AG04450 (cell line): ENCODE data around the gene SHISA4. TPM values are rescaled to one million over a fixed set of nuclear protein-coding genes. Genes with fewer than 3 reads are reported as not detected.

Experiments
- CTCF ChIA-PET: fragments of 300-600, 350-600 bp; formaldehyde crosslinking; extraction: SDS; loops from one replicate; lab custom pipeline; 2022; ENCODE audit warnings: antibody characterized with exemption, inconsistent platforms; lab: Charles Lee
- POLR2A ChIA-PET: fragments of 350-600 bp; formaldehyde crosslinking; extraction: SDS; loops from one replicate; lab custom pipeline; 2021; ENCODE audit warnings: antibody characterized with exemption, inconsistent platforms; lab: Yijun Ruan, JAX
- DNase-seq: peaks from one replicate; pipeline ENCODE4 v3.0.0-alpha.2; 2011; ENCODE audit warnings: low read depth, low spot score
- H3K27ac ChIP-seq: one replicate; pipeline ENCODE4 v1.5.1; 2012; ENCODE audit warnings: low read depth, low read length, control low read depth
- H3K27me3 ChIP-seq: one replicate; pipeline ENCODE4 v1.6.0; 2012; ENCODE audit warnings: low read length; ENCODE audit not compliant: control insufficient read depth, insufficient read depth
- H3K4me3 ChIP-seq: 2 replicates; pipeline ENCODE4 v1.5.1; 2011; ENCODE audit warnings: mild to moderate bottlenecking, low read depth, low read length, control low read depth
- H3K9me3 ChIP-seq: 2 replicates; pipeline ENCODE4 v1.5.1; 2012; ENCODE audit warnings: low read length; ENCODE audit not compliant: control insufficient read depth, insufficient read depth
- CTCF ChIP-seq: IDR thresholded peaks from 2 replicates; pipeline ENCODE4 v1.5.1; 2011; ENCODE audit warnings: low read depth, low read length, control low read depth, inconsistent platforms
- polyA plus RNA-seq: library from polyadenylated mRNA; depleted of rRNA; stranded (reverse); fragments of >200 nt; gene quantifications from 2 replicates; pipeline ENCODE4 v1.2.3, GENCODE V29; 2011

The SHISA4 gene
- polyA plus RNA-seq, 1 experiment = 24.4 TPM

- DNase-seq = no peak
- H3K27me3 ChIP-seq = no peaks in the 10 kb centered on the region
- H3K9me3 ChIP-seq = no peaks in the 10 kb centered on the region
- POLR2A ChIA-PET = no interaction called here
- no peak for TF ChIP-seq CTCF
- CTCF ChIA-PET = interaction anchor here (1.0 to 8.4 kb wide), 5 partner anchors 8 to 255 kb away, joined by 3 to 61 read pairs (median 6); partner anchors contain the start of gene RNPEP
- H3K27ac ChIP-seq = no peak overlapping the region
- no peak overlapping the region for H3K4me3 ChIP-seq
Observed at GRCh38 chr1:201880928-201881571, 7.6 kb upstream of the SHISA4 start.

- ChIA-PET CTCF (interaction anchor here (1.3 to 8.4 kb wide), 4 partner anchors 8 to 254 kb away, joined by 3 to 61 read pairs (median 20); no protein-coding TSS in a partner anchor), POLR2A (interaction anchor here (0.7 kb wide), 1 partner anchor 13 kb away, joined by 3 read pairs; no protein-coding TSS in a partner anchor)
- DNase-seq = no peak
- Histone ChIP-seq H3K9me3 (no peaks in the 10 kb centered on the region), H3K27ac (no peak overlapping the region), H3K27me3 (no peaks in the 10 kb centered on the region), H3K4me3 (no peak overlapping the region)
- no peak for TF ChIP-seq CTCF
Observed at GRCh38 chr1:201881617-201882016, 7.1 kb upstream of the SHISA4 start.

GRCh38 chr1:201882665-201883132 is 6.0 kb upstream of the SHISA4 start:
- CTCF ChIA-PET = interaction anchor here (0.6 to 8.4 kb wide), 4 partner anchors 13 to 344 kb away, joined by 4 to 61 read pairs (median 18); partner anchors contain the start of gene NAV1
- H3K9me3 ChIP-seq = no peaks in the 10 kb centered on the region
- DNase-seq = no peak
- TF ChIP-seq CTCF = peak; percentile 49
- H3K4me3 ChIP-seq = no peak overlapping the region
- no peaks in the 10 kb centered on the region for H3K27me3 ChIP-seq
- peak overlapping the region; percentile 49 for H3K27ac ChIP-seq
- POLR2A ChIA-PET = interaction anchor here (0.5 to 1.8 kb wide), 4 partner anchors 13 to 115 kb away, joined by 3 to 12 read pairs (median 8); partner anchors contain the start of gene LMOD1

- peak overlapping the region; percentile 49 for H3K27ac ChIP-seq
- POLR2A ChIA-PET = interaction anchor here (1.8 kb wide), 1 partner anchor 12 kb away, joined by 12 read pairs; no protein-coding TSS in a partner anchor
Observed at GRCh38 chr1:201883266-201883665, 5.4 kb upstream of the SHISA4 start.

More at GRCh38 chr1:201883266-201883665, 5.4 kb upstream of the SHISA4 start:
- TF ChIP-seq CTCF = no peak
- CTCF ChIA-PET = interaction anchor here (0.6 to 8.4 kb wide), 4 partner anchors 12 to 344 kb away, joined by 4 to 61 read pairs (median 18); partner anchors contain the start of gene NAV1
- no peak for DNase-seq
- Histone ChIP-seq H3K9me3 (no peaks in the 10 kb centered on the region; the same call in 1 of the 2 replicates), H3K4me3 (no peak overlapping the region), H3K27me3 (no peaks in the 10 kb centered on the region)
